Measurements from ENCODE around the gene G6PD.

DNA sequence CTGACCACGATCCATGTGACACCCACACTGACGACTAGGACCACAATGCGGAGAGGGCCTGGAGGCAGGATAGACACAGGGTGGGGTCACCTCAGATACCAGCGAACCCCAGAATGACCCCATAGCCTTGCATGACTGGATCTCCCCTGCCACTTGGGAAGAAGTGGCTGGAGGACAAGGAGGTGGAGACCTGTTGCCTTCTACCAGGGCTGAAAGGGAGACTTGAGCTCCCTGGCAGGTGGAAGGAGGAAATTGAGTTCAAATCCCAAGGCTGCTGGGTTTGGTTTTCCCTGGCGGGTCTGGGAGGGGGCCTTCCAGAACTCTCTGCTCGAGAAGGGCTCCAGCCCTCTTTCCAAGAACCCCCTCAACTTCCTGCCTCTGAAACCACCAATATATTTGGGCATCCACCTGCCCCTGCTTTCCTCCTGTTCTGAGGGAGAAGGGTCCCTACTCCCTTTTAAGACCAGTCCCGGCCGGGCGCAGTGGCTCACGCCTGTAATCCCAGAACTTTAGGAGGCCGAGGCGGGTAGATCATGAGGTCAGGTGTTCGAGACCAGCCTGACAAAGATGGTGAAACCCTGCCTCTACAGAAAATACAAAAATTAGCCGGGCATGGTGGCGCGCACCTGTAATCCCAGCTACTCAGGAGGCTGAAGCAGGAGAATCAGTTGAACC lies 33.6 kb downstream of the G6PD start:
- TF ChIP-seq, protein P1, sequence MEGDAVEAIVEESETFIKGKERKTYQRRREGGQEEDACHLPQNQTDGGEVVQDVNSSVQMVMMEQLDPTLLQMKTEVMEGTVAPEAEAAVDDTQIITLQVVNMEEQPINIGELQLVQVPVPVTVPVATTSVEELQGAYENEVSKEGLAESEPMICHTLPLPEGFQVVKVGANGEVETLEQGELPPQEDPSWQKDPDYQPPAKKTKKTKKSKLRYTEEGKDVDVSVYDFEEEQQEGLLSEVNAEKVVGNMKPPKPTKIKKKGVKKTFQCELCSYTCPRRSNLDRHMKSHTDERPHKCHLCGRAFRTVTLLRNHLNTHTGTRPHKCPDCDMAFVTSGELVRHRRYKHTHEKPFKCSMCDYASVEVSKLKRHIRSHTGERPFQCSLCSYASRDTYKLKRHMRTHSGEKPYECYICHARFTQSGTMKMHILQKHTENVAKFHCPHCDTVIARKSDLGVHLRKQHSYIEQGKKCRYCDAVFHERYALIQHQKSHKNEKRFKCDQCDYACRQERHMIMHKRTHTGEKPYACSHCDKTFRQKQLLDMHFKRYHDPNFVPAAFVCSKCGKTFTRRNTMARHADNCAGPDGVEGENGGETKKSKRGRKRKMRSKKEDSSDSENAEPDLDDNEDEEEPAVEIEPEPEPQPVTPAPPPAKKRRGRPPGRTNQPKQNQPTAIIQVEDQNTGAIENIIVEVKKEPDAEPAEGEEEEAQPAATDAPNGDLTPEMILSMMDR (IDR thresholded peaks at IDR 0.05): no peak
- TF ChIP-seq POLR2A (IDR thresholded peaks at IDR 0.05): no peak

Measured in lower leg skin (tissue), 3 donors.